SU-DHL-6 (cell line): ENCODE results near the gene CRISPLD2.
"Not testable (repeated sequence)": the region's sequence is repeated elsewhere in the genome, so short reads cannot be mapped to it uniquely, and the experiment has no call there.

Source experiments
- H2AFZ ChIP-seq: fragments of 200-600 bp; sonication (generic); 2 replicates; pipeline ENCODE4 v1.6.1; 2014; ENCODE audit warnings: low read depth, mild to moderate bottlenecking, moderate library complexity, mixed read lengths, antibody characterized with exemption, low read length; ENCODE audit not compliant: severe bottlenecking
- H3F3A ChIP-seq: fragments of 200-600 bp; shearing (Covaris generic); 2 replicates; pipeline ENCODE4 v1.6.0; 2016; ENCODE audit warnings: antibody characterized with exemption, mild to moderate bottlenecking; ENCODE audit not compliant: insufficient read depth
- H3K27ac ChIP-seq: fragments of 200-600 bp; sonication (generic); 2 replicates; pipeline ENCODE4 v1.5.1; 2016; ENCODE audit warnings: low read depth, mild to moderate bottlenecking, low read length, moderate library complexity, mixed read lengths
- H3K27me3 ChIP-seq: fragments of 200-600 bp; sonication (generic), shearing (Covaris generic); 2 replicates; pipeline ENCODE4 v1.6.0; 2014; ENCODE audit warnings: mild to moderate bottlenecking, low read length
- H3K36me3 ChIP-seq: fragments of 200-600 bp; sonication (generic); 2 replicates; pipeline ENCODE4 v1.6.1; 2014; ENCODE audit warnings: mild to moderate bottlenecking, low read length, mixed read lengths
- H3K4me2 ChIP-seq: fragments of 300-600, 200-600 bp; shearing (Covaris generic), sonication (generic); 2 replicates; pipeline ENCODE4 v1.6.0; 2014; ENCODE audit warnings: low read length, low read depth, mild to moderate bottlenecking; ENCODE audit not compliant: poor library complexity, severe bottlenecking
- H3K4me3 ChIP-seq: fragments of 200-600 bp; sonication (generic); 2 replicates; pipeline ENCODE4 v1.5.1; 2014; ENCODE audit warnings: antibody characterized with exemption, low read length, mild to moderate bottlenecking, mixed read lengths; ENCODE audit not compliant: insufficient read depth, poor library complexity, severe bottlenecking
- H3K79me2 ChIP-seq: fragments of 200-600 bp; sonication (generic); 2 replicates; pipeline ENCODE4 v1.6.1; 2014; ENCODE audit warnings: mild to moderate bottlenecking, low read length, moderate library complexity; ENCODE audit not compliant: insufficient read depth
- H3K9ac ChIP-seq: fragments of 200-600 bp; sonication (generic); 2 replicates; pipeline ENCODE4 v1.7.0; 2014; ENCODE audit warnings: mild to moderate bottlenecking, low read length
- H3K9me2 ChIP-seq: fragments of 200-600 bp; sonication (generic); replicated peaks from 2 replicates; pipeline ENCODE4 v1.6.1; 2014; ENCODE audit warnings: low read length; ENCODE audit not compliant: insufficient read depth
- H3K9me3 ChIP-seq: fragments of 200-600 bp; sonication (generic); 2 replicates; pipeline ENCODE4 v1.6.1; 2014; ENCODE audit warnings: low read length, mixed read lengths; ENCODE audit not compliant: insufficient read depth
- H4K20me1 ChIP-seq: fragments of 200-600 bp; sonication (generic); 2 replicates; pipeline ENCODE4 v1.6.1; 2014; ENCODE audit warnings: low read depth, mild to moderate bottlenecking, antibody characterized with exemption, low read length, moderate library complexity, mixed read lengths
- CTCF ChIP-seq: fragments of 200-600 bp; sonication (generic); IDR thresholded peaks from one replicate; pipeline ENCODE4 v1.5.1; 2017; ENCODE audit warnings: antibody characterized with exemption, mild to moderate bottlenecking, low read length, moderate library complexity; ENCODE audit not compliant: insufficient read depth, poor library complexity, severe bottlenecking
- EZH2phosphoT487 ChIP-seq: fragments of 200-600 bp; sonication (generic), shearing (Covaris generic); conservative IDR thresholded peaks from 2 replicates; pipeline ENCODE4 v1.6.1; 2018; ENCODE audit warnings: mild to moderate bottlenecking, antibody characterized with exemption, low read length, moderate library complexity, mixed read lengths

CRISPLD2 gene

GRCh38 chr16:84868829-84869472, 49.2 kb downstream of the CRISPLD2 start:
- TF ChIP-seq EZH2phosphoT487 (no peak), CTCF (no peak)
- Histone ChIP-seq H3K79me2 (no peaks in the 10 kb centered on the region), H2AFZ (no peak overlapping the region), H4K20me1 (no peaks in the 10 kb centered on the region), H3K36me3 (no peaks in the 10 kb centered on the region), H3K9me3 (no peaks in the 10 kb centered on the region), H3K4me2 (no peak overlapping the region), H3K9me2 (no peaks in the 10 kb centered on the region), H3K27me3 (no peaks in the 10 kb centered on the region), H3K27ac (no peak overlapping the region), H3F3A (no peaks in the 10 kb centered on the region), H3K4me3 (no peak overlapping the region), H3K9ac (no peak overlapping the region)

GRCh38 chr16:84869473-84869845, 49.7 kb downstream of the CRISPLD2 start:
- Histone ChIP-seq H4K20me1 (no peaks in the 10 kb centered on the region), H3F3A (no peaks in the 10 kb centered on the region), H3K36me3 (no peaks in the 10 kb centered on the region), H3K9me3 (no peaks in the 10 kb centered on the region), H3K4me3 (no peak overlapping the region), H3K9me2 (no peaks in the 10 kb centered on the region), H3K9ac (no peak overlapping the region), H3K27me3 (no peaks in the 10 kb centered on the region), H3K79me2 (no peaks in the 10 kb centered on the region), H2AFZ (no peak overlapping the region), H3K27ac (no peak overlapping the region), H3K4me2 (no peak overlapping the region)
- TF ChIP-seq EZH2phosphoT487: no peak
- no peak for TF ChIP-seq CTCF

GRCh38 chr16:84872971-84873370, 53.2 kb downstream of the CRISPLD2 start:
- H3K9ac ChIP-seq, H3K36me3 ChIP-seq, H3K4me2 ChIP-seq, H3K4me3 ChIP-seq, H3K9me3 ChIP-seq, H3F3A ChIP-seq, H3K9me2 ChIP-seq, H4K20me1 ChIP-seq, H3K27me3 ChIP-seq, H3K27ac ChIP-seq, H3K79me2 ChIP-seq, H2AFZ ChIP-seq: not testable (repeated sequence)

GRCh38 chr16:84874004-84874435, 54.2 kb downstream of the CRISPLD2 start:
- no peak overlapping the region for H3K4me3 ChIP-seq
- TF ChIP-seq CTCF: no peak
- no peaks in the 10 kb centered on the region for H4K20me1 ChIP-seq
- H3K9ac ChIP-seq: no peak overlapping the region
- H3K27me3 ChIP-seq: no peaks in the 10 kb centered on the region
- H3F3A ChIP-seq: no peaks in the 10 kb centered on the region
- H2AFZ ChIP-seq: no peak overlapping the region
- H3K36me3 ChIP-seq: no peaks in the 10 kb centered on the region
- no peak overlapping the region for H3K27ac ChIP-seq
- H3K9me2 ChIP-seq: no peaks in the 10 kb centered on the region
- no peak overlapping the region for H3K4me2 ChIP-seq
- no peaks in the 10 kb centered on the region for H3K79me2 ChIP-seq
- no peaks in the 10 kb centered on the region for H3K9me3 ChIP-seq
